Measurements from ENCODE around the gene ZNF536. TPM values are rescaled to one million over a fixed set of nuclear protein-coding genes. Genes with fewer than 3 reads are reported as not detected.
"Not testable (repeated sequence)": the region's sequence is repeated elsewhere in the genome, so short reads cannot be mapped to it uniquely, and the experiment has no call there.

Gene ZNF536
- total RNA-seq, 1 donor from 2014 or later = not detected

GRCh38 chr19:30388327-30388726, 16.1 kb downstream of the ZNF536 start:
- DNase-seq (ENCODE audit: low read depth in 2 of 2) = no peak

- no peak for DNase-seq (ENCODE audit: low read depth in 2 of 2)
Observed at GRCh38 chr19:30388819-30389218, 16.6 kb downstream of the ZNF536 start.

GRCh38 chr19:30390356-30390988, 18.3 kb downstream of the ZNF536 start:
- DNase-seq (ENCODE audit: low read depth in 2 of 2) = no peak

GRCh38 chr19:30391052-30391451, 18.9 kb downstream of the ZNF536 start:
- DNase-seq (ENCODE audit: low read depth in 2 of 2) = no peak

- DNase-seq (ENCODE audit: low read depth in 2 of 2) = no peak
Observed at GRCh38 chr19:30391554-30392551, 19.7 kb downstream of the ZNF536 start.

GRCh38 chr19:30393046-30393445, 20.9 kb downstream of the ZNF536 start:
- DNase-seq (ENCODE audit: low read depth in 2 of 2) = no peak

- no peak for DNase-seq (ENCODE audit: low read depth in 2 of 2)
Observed at GRCh38 chr19:30393729-30394480, 21.7 kb downstream of the ZNF536 start.

GRCh38 chr19:30394481-30395151, 22.4 kb downstream of the ZNF536 start:
- DNase-seq (ENCODE audit: low read depth in 2 of 2) = no peak

GRCh38 chr19:30395283-30395682, 23.1 kb downstream of the ZNF536 start:
- DNase-seq (ENCODE audit: low read depth in 2 of 2) = no peak

GRCh38 chr19:30398539-30398938, 26.4 kb downstream of the ZNF536 start:
- DNase-seq (ENCODE audit: low read depth in 2 of 2) = not testable (repeated sequence)

GRCh38 chr19:30401956-30402355, 29.8 kb downstream of the ZNF536 start:
- DNase-seq (ENCODE audit: low read depth in 2 of 2) = no peak

- no peak for DNase-seq (ENCODE audit: low read depth in 2 of 2)
Observed at GRCh38 chr19:30402436-30403202, 30.4 kb downstream of the ZNF536 start.

GRCh38 chr19:30403203-30403985, 31.2 kb downstream of the ZNF536 start:
- DNase-seq (ENCODE audit: low read depth in 2 of 2) = no peak

GRCh38 chr19:30406220-30407067, 34.3 kb downstream of the ZNF536 start:
- DNase-seq (ENCODE audit: low read depth in 2 of 2) = no peak

- DNase-seq (ENCODE audit: low read depth in 2 of 2) = no peak
Observed at GRCh38 chr19:30407068-30407709, 35.0 kb downstream of the ZNF536 start.

- no peak for DNase-seq (ENCODE audit: low read depth in 2 of 2)
Observed at GRCh38 chr19:30408734-30409301, 36.6 kb downstream of the ZNF536 start.

GRCh38 chr19:30411714-30412113, 39.5 kb downstream of the ZNF536 start:
- no peak for DNase-seq (ENCODE audit: low read depth in 2 of 2)

- DNase-seq (ENCODE audit: low read depth in 2 of 2) = no peak
Observed at GRCh38 chr19:30416375-30416774, 44.2 kb downstream of the ZNF536 start.
